ENCODE results near the gene APBA2.

Gene APBA2

GRCh38 chr15:29012097-29012496 lies 126.3 kb downstream of the APBA2 start:
- TF ChIP-seq GATA3 (IDR thresholded peaks at IDR 0.05; ENCODE audit: low read depth, low read length) = no peak
- TF ChIP-seq GATA2 (IDR thresholded peaks at IDR 0.05; ENCODE audit: low read depth, low read length) = no peak

- TF ChIP-seq GATA2 (IDR thresholded peaks at IDR 0.05; ENCODE audit: low read depth, low read length) = no peak
- TF ChIP-seq GATA3 (IDR thresholded peaks at IDR 0.05; ENCODE audit: low read depth, low read length) = no peak
Measured at GRCh38 chr15:29014493-29014892, 128.7 kb downstream of the APBA2 start.

- TF ChIP-seq GATA3 (IDR thresholded peaks at IDR 0.05; ENCODE audit: low read depth, low read length) (no peak), GATA2 (IDR thresholded peaks at IDR 0.05; ENCODE audit: low read depth, low read length) (no peak)
Measured at GRCh38 chr15:29016518-29016917, 130.7 kb downstream of the APBA2 start.

GRCh38 chr15:29018120-29018805 lies 132.5 kb downstream of the APBA2 start:
- TF ChIP-seq GATA3 (IDR thresholded peaks at IDR 0.05; ENCODE audit: low read depth, low read length) = no peak
- TF ChIP-seq GATA2 (IDR thresholded peaks at IDR 0.05; ENCODE audit: low read depth, low read length) = no peak

- no peak for TF ChIP-seq GATA2 (IDR thresholded peaks at IDR 0.05; ENCODE audit: low read depth, low read length)
- no peak for TF ChIP-seq GATA3 (IDR thresholded peaks at IDR 0.05; ENCODE audit: low read depth, low read length)
Measured at GRCh38 chr15:29018995-29019976, 133.5 kb downstream of the APBA2 start.

GRCh38 chr15:29021857-29022256 lies 136.1 kb downstream of the APBA2 start:
- TF ChIP-seq GATA3 (IDR thresholded peaks at IDR 0.05; ENCODE audit: low read depth, low read length) (no peak), GATA2 (IDR thresholded peaks at IDR 0.05; ENCODE audit: low read depth, low read length) (no peak)

- TF ChIP-seq GATA2 (IDR thresholded peaks at IDR 0.05; ENCODE audit: low read depth, low read length) (no peak), GATA3 (IDR thresholded peaks at IDR 0.05; ENCODE audit: low read depth, low read length) (no peak)
Measured at GRCh38 chr15:29024662-29025061, 138.9 kb downstream of the APBA2 start.

- no peak for TF ChIP-seq GATA2 (IDR thresholded peaks at IDR 0.05; ENCODE audit: low read depth, low read length)
- TF ChIP-seq GATA3 (IDR thresholded peaks at IDR 0.05; ENCODE audit: low read depth, low read length) = no peak
Measured at GRCh38 chr15:29029651-29030195, 143.9 kb downstream of the APBA2 start.

- no peak for TF ChIP-seq GATA2 (IDR thresholded peaks at IDR 0.05; ENCODE audit: low read depth, low read length)
- no peak for TF ChIP-seq GATA3 (IDR thresholded peaks at IDR 0.05; ENCODE audit: low read depth, low read length)
Measured at GRCh38 chr15:29031502-29032228, 145.9 kb downstream of the APBA2 start.

GRCh38 chr15:29032229-29032625 lies 146.5 kb downstream of the APBA2 start:
- TF ChIP-seq GATA2 (IDR thresholded peaks at IDR 0.05; ENCODE audit: low read depth, low read length) = no peak
- no peak for TF ChIP-seq GATA3 (IDR thresholded peaks at IDR 0.05; ENCODE audit: low read depth, low read length)

GRCh38 chr15:29032751-29033150 lies 147.0 kb downstream of the APBA2 start:
- TF ChIP-seq GATA2 (IDR thresholded peaks at IDR 0.05; ENCODE audit: low read depth, low read length) (no peak), GATA3 (IDR thresholded peaks at IDR 0.05; ENCODE audit: low read depth, low read length) (no peak)

GRCh38 chr15:29034151-29034550 lies 148.4 kb downstream of the APBA2 start:
- TF ChIP-seq GATA3 (IDR thresholded peaks at IDR 0.05; ENCODE audit: low read depth, low read length) = no peak
- TF ChIP-seq GATA2 (IDR thresholded peaks at IDR 0.05; ENCODE audit: low read depth, low read length) = no peak

GRCh38 chr15:29034593-29035335 lies 149.0 kb downstream of the APBA2 start:
- TF ChIP-seq GATA2 (IDR thresholded peaks at IDR 0.05; ENCODE audit: low read depth, low read length) = no peak
- TF ChIP-seq GATA3 (IDR thresholded peaks at IDR 0.05; ENCODE audit: low read depth, low read length) = no peak

All from SH-SY5Y (cell line).